Sigmoid colon (tissue), 7 donors: ENCODE results near the gene ALPK3. TPM values are rescaled to one million over a fixed set of nuclear protein-coding genes. Genes with fewer than 3 reads are reported as not detected.

Source experiments
- DNase-seq: peaks from one replicate; pipeline ENCODE4 v3.0.0-alpha.2; 2019
- H3K27ac ChIP-seq, 4 donors: fragments of 200-600 bp; sonication (generic); one replicate each; pipeline ENCODE4 v1.5.1; 2016 to 2019; ENCODE audit warnings: mild to moderate bottlenecking in 1 of 4
- H3K27me3 ChIP-seq, 3 donors: fragments of 200-600 bp; sonication (generic); one replicate each; pipeline ENCODE4 v1.5.1; 2019; ENCODE audit warnings: mild to moderate bottlenecking in 1 of 3
- H3K36me3 ChIP-seq, 4 donors: fragments of 200-600 bp; sonication (generic); one replicate each; pipeline ENCODE4 v1.5.1; 2016 to 2019
- H3K4me1 ChIP-seq, 4 donors: fragments of 200-600 bp; sonication (generic); one replicate each; pipeline ENCODE4 v1.5.1; 2017 to 2019
- H3K4me3 ChIP-seq, 4 donors: fragments of 200-600 bp; sonication (generic); one replicate each; pipeline ENCODE4 v1.5.1; 2017 to 2019; ENCODE audit warnings: mild to moderate bottlenecking in 2 of 4, moderate library complexity in 1 of 4
- H3K9me3 ChIP-seq, 4 donors: fragments of 200-600 bp in 3 of 4; sonication (generic) in 3 of 4; one replicate each; pipeline versions ENCODE4 v1.5.1 to v1.6.1; 2013 to 2019
- EP300 ChIP-seq, 4 donors: sonication (generic); formaldehyde crosslinking; IDR thresholded peaks; one replicate each; pipeline ENCODE4 v1.6.1; 2017; ENCODE audit warnings: antibody characterized with exemption in 4 of 4
- POLR2A ChIP-seq, 2 donors: fragments of 450-650 bp; IDR thresholded peaks; one replicate each; pipeline ENCODE4 v1.6.1; 2016; ENCODE audit warnings: antibody characterized with exemption in 2 of 2, mild to moderate bottlenecking in 2 of 2, moderate library complexity in 2 of 2
- POLR2AphosphoS5 ChIP-seq, 4 donors: sonication (generic); formaldehyde crosslinking; IDR thresholded peaks; one replicate each; pipeline ENCODE4 v1.6.1; 2017; ENCODE audit warnings: antibody characterized with exemption in 4 of 4
- WGBS, 2 donors: extraction: QIAGEN DNeasy Blood & Tissue Kit; methylation state at CpG; one replicate each; pipeline ENCODE4 v1.1.7; 2013; 5-methylcytosine and 5-hydroxymethylcytosine counted together
- intact Hi-C: fragments of 100-400 bp; cut with DNase I; formaldehyde crosslinking; loops from one replicate; pipeline ENCODE4 v1.15.1; 2023
- polyA plus RNA-seq, 3 donors: library from polyadenylated mRNA; stranded (reverse); fragments of 200-250 nt; gene quantifications; one replicate each; pipeline ENCODE4 v1.2.3, GENCODE V29; 2013
- total RNA-seq, 4 donors: library from RNA; depleted of rRNA; stranded (reverse); fragments of >200 nt; gene quantifications; one replicate each; pipeline ENCODE4 v1.1.0, GENCODE V29; 2016
- TF ChIP-seq, protein P1 (sequence below), 4 experiments: fragments of 450-650 bp in 3 of 4; fragments of 200-600 bp in 1 of 4; IDR thresholded peaks; one replicate each; pipeline ENCODE4 v1.5.1; 2016 to 2019; ENCODE audit warnings: antibody characterized with exemption in 4 of 4, mild to moderate bottlenecking in 3 of 4, moderate library complexity in 2 of 4
- donor health status: healthy with polysubstance abuse.
- donor health status: Bipolar disorder and iron deficiency.
- donor health status: healthy.

The ALPK3 gene
- total and polyA plus RNA-seq, 7 donors = under 0.01 to 41.0 (median 3.9) TPM

DNA sequence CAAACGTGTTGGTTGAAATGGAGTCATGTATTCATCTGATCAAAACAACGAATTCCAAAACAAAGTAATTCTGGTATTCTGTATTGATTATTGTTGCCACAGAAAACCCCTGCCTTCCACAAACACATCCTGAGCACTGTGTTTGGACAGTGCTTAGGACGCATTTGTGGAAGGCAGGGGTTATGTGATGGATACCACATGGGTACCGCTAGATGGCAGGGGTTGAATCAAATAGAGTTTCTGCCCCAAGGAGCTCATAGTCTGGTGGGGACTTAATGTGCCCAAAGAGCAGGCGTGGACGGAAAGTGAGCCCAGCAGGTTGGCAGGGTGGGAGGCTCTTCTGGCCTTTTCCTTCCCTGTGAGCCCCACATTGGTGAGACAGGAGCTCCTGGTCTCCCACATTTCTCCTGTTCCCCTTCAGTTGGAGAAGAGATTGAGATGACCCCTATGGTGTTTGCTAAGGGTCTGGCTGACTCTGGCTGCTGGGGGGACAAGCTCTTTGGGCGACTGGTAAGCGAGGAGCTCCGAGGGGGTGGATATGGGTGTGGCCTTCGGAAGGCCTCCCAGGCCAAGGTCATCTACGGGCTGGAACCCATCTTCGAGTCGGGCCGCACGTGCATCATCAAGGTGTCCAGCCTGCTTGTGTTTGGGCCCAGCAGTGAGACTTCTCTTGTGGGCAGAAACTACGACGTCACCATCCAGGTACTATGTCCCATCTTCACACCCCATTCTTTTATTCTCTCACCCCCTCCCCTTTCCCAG is 45.2 kb downstream of the ALPK3 start:
- Histone ChIP-seq H3K27ac (no peak overlapping the region), H3K27me3 (no peaks in the 10 kb centered on the region), H3K4me1 (peaks cover 0 to 6% (median 0%) of the 10 kb centered on the region in 4 donors), H3K36me3 (peaks cover 0 to 68% (median 17%) of the 10 kb centered on the region in 4 donors), H3K9me3 (no peaks in the 10 kb centered on the region), H3K4me3 (no peak overlapping the region)
- no peak for DNase-seq
- TF ChIP-seq, protein P1, sequence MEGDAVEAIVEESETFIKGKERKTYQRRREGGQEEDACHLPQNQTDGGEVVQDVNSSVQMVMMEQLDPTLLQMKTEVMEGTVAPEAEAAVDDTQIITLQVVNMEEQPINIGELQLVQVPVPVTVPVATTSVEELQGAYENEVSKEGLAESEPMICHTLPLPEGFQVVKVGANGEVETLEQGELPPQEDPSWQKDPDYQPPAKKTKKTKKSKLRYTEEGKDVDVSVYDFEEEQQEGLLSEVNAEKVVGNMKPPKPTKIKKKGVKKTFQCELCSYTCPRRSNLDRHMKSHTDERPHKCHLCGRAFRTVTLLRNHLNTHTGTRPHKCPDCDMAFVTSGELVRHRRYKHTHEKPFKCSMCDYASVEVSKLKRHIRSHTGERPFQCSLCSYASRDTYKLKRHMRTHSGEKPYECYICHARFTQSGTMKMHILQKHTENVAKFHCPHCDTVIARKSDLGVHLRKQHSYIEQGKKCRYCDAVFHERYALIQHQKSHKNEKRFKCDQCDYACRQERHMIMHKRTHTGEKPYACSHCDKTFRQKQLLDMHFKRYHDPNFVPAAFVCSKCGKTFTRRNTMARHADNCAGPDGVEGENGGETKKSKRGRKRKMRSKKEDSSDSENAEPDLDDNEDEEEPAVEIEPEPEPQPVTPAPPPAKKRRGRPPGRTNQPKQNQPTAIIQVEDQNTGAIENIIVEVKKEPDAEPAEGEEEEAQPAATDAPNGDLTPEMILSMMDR (IDR thresholded peaks at IDR 0.05) = no peak
- TF ChIP-seq POLR2AphosphoS5 (IDR thresholded peaks at IDR 0.05) = no peak
- TF ChIP-seq EP300 (IDR thresholded peaks at IDR 0.05) = no peak
- no peak for TF ChIP-seq POLR2A (IDR thresholded peaks at IDR 0.05)
- intact Hi-C loops = no loop called here
- 94 to 95% methylated on average over 17 of the region's 17 CpGs for WGBS, 2 donors

DNA sequence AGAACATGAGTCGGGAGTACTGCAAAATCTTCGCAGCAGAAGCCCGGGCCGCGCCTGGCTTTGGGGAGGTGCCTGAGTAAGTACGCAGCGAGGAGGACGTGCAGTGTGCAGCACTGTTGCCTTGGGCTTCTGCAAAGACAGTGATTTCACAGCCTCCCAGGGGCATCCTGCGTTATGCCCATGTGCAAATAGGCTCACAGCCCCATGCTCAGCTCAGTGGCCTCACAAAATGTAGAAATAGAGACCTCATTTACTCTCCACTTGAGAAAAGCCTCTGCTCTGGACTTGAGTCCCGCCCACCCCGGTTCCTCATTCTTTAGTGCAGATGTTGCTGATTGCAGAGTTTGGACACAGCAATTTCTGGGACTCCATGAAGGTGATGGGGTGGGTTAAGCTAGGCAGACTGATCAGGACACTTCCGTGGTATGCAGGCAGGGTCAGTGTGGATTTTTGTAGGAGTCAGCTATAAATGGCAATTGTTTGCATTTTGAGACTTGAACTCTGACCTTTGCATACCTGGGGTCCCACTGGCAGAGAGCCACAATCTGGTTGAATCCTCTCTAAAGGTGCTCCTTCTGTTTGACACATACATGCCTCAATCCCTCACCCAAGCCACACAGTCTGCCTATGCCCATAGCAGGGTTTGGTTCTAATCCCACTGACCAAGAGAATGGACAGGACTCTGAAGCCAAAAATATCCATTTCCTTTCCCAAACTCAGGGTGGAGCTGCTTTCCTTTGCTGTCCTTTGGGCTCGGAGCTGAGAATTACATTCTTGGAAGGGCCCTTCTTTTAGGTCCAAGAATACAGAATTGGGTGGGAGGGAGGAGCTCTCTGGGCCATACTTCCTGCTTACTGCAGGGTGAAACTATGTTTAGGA is 46.6 kb downstream of the ALPK3 start:
- H3K4me1 ChIP-seq = peaks cover 0 to 6% (median 0%) of the 10 kb centered on the region in 4 donors
- no peak overlapping the region for H3K4me3 ChIP-seq
- DNase-seq = no peak
- no peak overlapping the region for H3K27ac ChIP-seq
- WGBS, 2 donors = 81 to 83% methylated on average over 13 of the region's 13 CpGs
- intact Hi-C loops = no loop called here
- peaks cover 0 to 65% (median 11%) of the 10 kb centered on the region in 4 donors for H3K36me3 ChIP-seq
- no peaks in the 10 kb centered on the region for H3K9me3 ChIP-seq
- TF ChIP-seq POLR2A (IDR thresholded peaks at IDR 0.05) (no peak), EP300 (IDR thresholded peaks at IDR 0.05) (no peak), POLR2AphosphoS5 (IDR thresholded peaks at IDR 0.05) (no peak)
- TF ChIP-seq, protein P1 (IDR thresholded peaks at IDR 0.05) = no peak
- H3K27me3 ChIP-seq = no peaks in the 10 kb centered on the region

DNA sequence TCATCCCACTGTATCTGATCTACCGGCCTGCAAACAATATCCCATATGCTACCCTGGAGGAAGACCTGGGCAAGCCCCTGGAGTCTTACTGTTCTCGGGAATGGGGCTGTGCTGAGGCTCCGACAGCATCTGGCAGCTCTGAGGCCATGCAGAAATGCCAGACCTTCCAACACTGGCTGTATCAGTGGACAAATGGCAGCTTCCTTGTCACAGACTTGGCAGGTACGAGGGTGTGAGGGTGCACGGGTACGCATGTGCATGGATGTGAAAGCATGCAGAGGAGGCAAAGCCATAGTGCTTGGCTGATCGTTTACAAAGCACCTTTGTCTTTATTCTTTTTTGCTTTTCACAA is 47.3 kb downstream of the ALPK3 start:
- no peaks in the 10 kb centered on the region for H3K9me3 ChIP-seq
- WGBS, 2 donors = 83 to 90% methylated on average over 7 of the region's 7 CpGs
- H3K4me1 ChIP-seq = peaks cover 0 to 6% (median 0%) of the 10 kb centered on the region in 4 donors
- H3K4me3 ChIP-seq = no peak overlapping the region
- DNase-seq = no peak
- intact Hi-C loops = no loop called here
- peaks cover 0 to 67% (median 9%) of the 10 kb centered on the region in 4 donors for H3K36me3 ChIP-seq
- H3K27me3 ChIP-seq = no peaks in the 10 kb centered on the region
- no peak overlapping the region for H3K27ac ChIP-seq
- TF ChIP-seq POLR2AphosphoS5 (IDR thresholded peaks at IDR 0.05) (no peak), POLR2A (IDR thresholded peaks at IDR 0.05) (no peak)

DNA sequence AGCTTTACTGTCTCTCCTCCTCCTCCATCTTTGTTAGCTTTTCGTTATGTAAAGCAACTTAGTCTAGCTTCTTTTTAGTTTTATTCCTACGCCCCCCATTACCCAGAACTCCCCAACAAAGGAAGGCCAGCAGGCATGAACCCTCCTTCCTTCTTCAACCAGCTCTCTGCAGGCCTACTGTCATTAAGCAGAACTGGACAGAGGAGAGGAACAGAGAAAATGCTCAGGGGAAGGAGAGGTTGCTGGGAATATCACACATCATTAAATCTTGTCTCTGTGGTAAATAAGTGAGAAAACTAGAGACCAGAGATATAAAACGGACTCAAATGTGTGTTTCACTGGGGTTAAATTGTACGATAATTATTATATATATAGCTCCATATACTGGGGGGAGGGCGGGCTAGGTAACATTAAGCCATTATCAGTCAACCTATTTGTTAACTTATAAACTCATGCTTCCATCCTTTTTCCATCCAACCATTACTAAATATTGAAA is 48.0 kb downstream of the ALPK3 start:
- TF ChIP-seq, protein P1 (IDR thresholded peaks at IDR 0.05) = no peak
- DNase-seq = no peak
- no peaks in the 10 kb centered on the region for H3K27me3 ChIP-seq
- H3K4me1 ChIP-seq = peaks cover 0 to 6% (median 0%) of the 10 kb centered on the region in 4 donors
- H3K4me3 ChIP-seq = no peak overlapping the region
- intact Hi-C loops = no loop called here
- 91 to 92% methylated on average over 5 of the region's 5 CpGs for WGBS, 2 donors
- no peaks in the 10 kb centered on the region for H3K9me3 ChIP-seq
- peaks cover 0 to 65% (median 8%) of the 10 kb centered on the region in 4 donors for H3K36me3 ChIP-seq
- no peak overlapping the region for H3K27ac ChIP-seq
